ENCODE results near the gene ALX3. TPM values are rescaled to one million over a fixed set of nuclear protein-coding genes. Genes with fewer than 3 reads are reported as not detected.

ALX3 gene
- total RNA-seq, 1 donor from 2014 or later = not detected

GRCh38 chr1:110113551-110113950 lies 43.1 kb upstream of the ALX3 start:
- DNase-seq (ENCODE audit: extremely low spot score, unreplicated experiment) = no peak
- no peak for TF ChIP-seq CTCF (IDR thresholded peaks at IDR 0.05)
- H3K4me1 Mint-ChIP-seq (ENCODE audit: unreplicated experiment) = peaks cover 4% of the 10 kb centered on the region

GRCh38 chr1:110112656-110113055 lies 42.2 kb upstream of the ALX3 start:
- H3K4me1 Mint-ChIP-seq (ENCODE audit: unreplicated experiment) = peaks cover 4% of the 10 kb centered on the region
- DNase-seq (ENCODE audit: extremely low spot score, unreplicated experiment) = no peak
- H3K9me3 Mint-ChIP-seq (ENCODE audit: unreplicated experiment) = no peaks in the 10 kb centered on the region
- peaks cover 56% of the 10 kb centered on the region for H3K27me3 Mint-ChIP-seq (ENCODE audit: unreplicated experiment)
- H3K27ac Mint-ChIP-seq (ENCODE audit: unreplicated experiment) = no peak overlapping the region
- no peaks in the 10 kb centered on the region for H3K36me3 Mint-ChIP-seq (ENCODE audit: unreplicated experiment)
- H3K4me3 Mint-ChIP-seq (ENCODE audit: unreplicated experiment) = no peak overlapping the region
- TF ChIP-seq CTCF (IDR thresholded peaks at IDR 0.05) = no peak

More at GRCh38 chr1:110113551-110113950, 43.1 kb upstream of the ALX3 start:
- Mint-ChIP-seq H3K27ac (ENCODE audit: unreplicated experiment) (no peak overlapping the region), H3K36me3 (ENCODE audit: unreplicated experiment) (no peaks in the 10 kb centered on the region), H3K27me3 (ENCODE audit: unreplicated experiment) (peaks cover 56% of the 10 kb centered on the region), H3K4me3 (ENCODE audit: unreplicated experiment) (no peak overlapping the region), H3K9me3 (ENCODE audit: unreplicated experiment) (no peaks in the 10 kb centered on the region)

- no peak for DNase-seq (ENCODE audit: extremely low spot score, unreplicated experiment)
- no peak for TF ChIP-seq CTCF (IDR thresholded peaks at IDR 0.05)
- Mint-ChIP-seq H3K27ac (ENCODE audit: unreplicated experiment) (no peak within 1 kb of the TSS), H3K4me1 (ENCODE audit: unreplicated experiment) (peaks cover 4% of the 10 kb centered on the region), H3K36me3 (ENCODE audit: unreplicated experiment) (no peaks in the 10 kb centered on the region), H3K27me3 (ENCODE audit: unreplicated experiment) (peaks cover 56% of the 10 kb centered on the region), H3K4me3 (ENCODE audit: unreplicated experiment) (no peak within 1 kb of the TSS), H3K9me3 (ENCODE audit: unreplicated experiment) (no peaks in the 10 kb centered on the region)
Measured at GRCh38 chr1:110112143-110112542, 41.7 kb upstream of the ALX3 start, which contains the start of gene UBL4B. UBL4B (plus strand) TSS chr1:110112443; CDS start chr1:110112535, 92 bp downstream.

- H3K4me3 Mint-ChIP-seq (ENCODE audit: unreplicated experiment) = no peak overlapping the region
- H3K27ac Mint-ChIP-seq (ENCODE audit: unreplicated experiment) = no peak overlapping the region
- H3K4me1 Mint-ChIP-seq (ENCODE audit: unreplicated experiment) = peaks cover 4% of the 10 kb centered on the region
- H3K9me3 Mint-ChIP-seq (ENCODE audit: unreplicated experiment) = no peaks in the 10 kb centered on the region
- H3K27me3 Mint-ChIP-seq (ENCODE audit: unreplicated experiment) = peaks cover 51% of the 10 kb centered on the region
- no peak for DNase-seq (ENCODE audit: extremely low spot score, unreplicated experiment)
- TF ChIP-seq CTCF (IDR thresholded peaks at IDR 0.05) = no peak
- H3K36me3 Mint-ChIP-seq (ENCODE audit: unreplicated experiment) = no peaks in the 10 kb centered on the region
Measured at GRCh38 chr1:110111081-110111480, 40.6 kb upstream of the ALX3 start.

GRCh38 chr1:110107867-110108469 lies 37.5 kb upstream of the ALX3 start:
- no peak for TF ChIP-seq CTCF (IDR thresholded peaks at IDR 0.05)
- Mint-ChIP-seq H3K36me3 (ENCODE audit: unreplicated experiment) (no peaks in the 10 kb centered on the region), H3K27me3 (ENCODE audit: unreplicated experiment) (peaks cover 25% of the 10 kb centered on the region), H3K9me3 (ENCODE audit: unreplicated experiment) (no peaks in the 10 kb centered on the region), H3K4me3 (ENCODE audit: unreplicated experiment) (no peak overlapping the region), H3K27ac (ENCODE audit: unreplicated experiment) (no peak overlapping the region), H3K4me1 (ENCODE audit: unreplicated experiment) (peaks cover 4% of the 10 kb centered on the region)
- no peak for DNase-seq (ENCODE audit: extremely low spot score, unreplicated experiment)
